HepG2 (cell line): ENCODE measurements around the gene FOXRED2.

Experiments
- AGO1 ChIP-seq: fragments of 200-400 bp; formaldehyde crosslinking; IDR thresholded peaks from 2 replicates; pipeline ENCODE4 v1.6.1; 2017; ENCODE audit warnings: mild to moderate bottlenecking, low read depth, low read length, moderate library complexity; ENCODE audit not compliant: poor library complexity, severe bottlenecking
- CTCF ChIP-seq: sonication (generic); formaldehyde crosslinking; IDR thresholded peaks from 2 replicates; pipeline ENCODE4 v1.5.0; 2020; ENCODE audit warnings: mild to moderate bottlenecking, missing genetic modification reagents, moderate library complexity

- TF ChIP-seq CTCF (no peak), AGO1 (no peak)
Measured at GRCh38 chr22:36472689-36473088, 34.2 kb downstream of the FOXRED2 start.
